ENCODE measurements around the gene TCP11. TPM values are rescaled to one million over a fixed set of nuclear protein-coding genes. Genes with fewer than 3 reads are reported as not detected.
"Not testable (repeated sequence)": the region's sequence is repeated elsewhere in the genome, so short reads cannot be mapped to it uniquely, and the experiment has no call there.

Gene TCP11
- total and polyA plus RNA-seq, 2 donors = 0.15 to 0.37 TPM

- H3K36me3 ChIP-seq (ENCODE audit: insufficient read depth) = no peaks in the 10 kb centered on the region
- H3K4me3 ChIP-seq (ENCODE audit: low read depth, low read length) = no peak overlapping the region
- 35% methylated on average over 8 of the region's 8 CpGs for WGBS
- DNase-seq (ENCODE audit: extremely low spot score) = no peak
- H3K4me1 ChIP-seq (ENCODE audit: insufficient read depth) = no peaks in the 10 kb centered on the region
- no peak overlapping the region for H3K27ac ChIP-seq (ENCODE audit: low read depth)
Observed at GRCh38 chr6:35148167-35148741, 7.1 kb upstream of the TCP11 start.

- 73% methylated on average over 3 of the region's 3 CpGs for WGBS
Observed at GRCh38 chr6:35147486-35147885, 6.3 kb upstream of the TCP11 start.

DNA sequence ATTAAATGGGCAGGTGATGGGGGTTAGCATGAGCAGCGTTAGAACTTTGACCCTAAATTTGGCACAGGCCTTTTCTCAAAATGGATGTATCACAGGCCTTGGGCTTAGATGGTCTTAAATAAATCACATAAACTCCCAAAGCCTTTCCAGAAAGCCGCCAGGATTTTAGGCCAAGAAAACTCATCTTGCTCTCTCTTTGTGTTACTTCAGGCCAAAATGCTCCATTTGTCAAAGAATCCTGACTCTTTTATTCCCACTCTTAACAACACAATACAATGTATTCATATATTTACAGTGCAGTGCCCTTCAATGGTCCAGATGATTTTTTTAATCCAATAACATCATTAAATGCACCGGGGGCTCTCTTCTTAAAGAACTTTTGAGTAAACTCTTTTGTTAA, 5.9 kb upstream of the TCP11 start:
- WGBS = 49% methylated on average over 3 of the region's 3 CpGs
- DNase-seq (ENCODE audit: extremely low spot score) = peak; percentile 69
- Histone ChIP-seq H3K27ac (ENCODE audit: low read depth) (no peak overlapping the region), H3K4me3 (ENCODE audit: low read depth, low read length) (no peak overlapping the region), H3K4me1 (ENCODE audit: insufficient read depth) (no peaks in the 10 kb centered on the region), H3K36me3 (ENCODE audit: insufficient read depth) (no peaks in the 10 kb centered on the region)

More at GRCh38 chr6:35147486-35147885, 6.3 kb upstream of the TCP11 start:
- no peaks in the 10 kb centered on the region for H3K36me3 ChIP-seq (ENCODE audit: insufficient read depth)
- H3K4me1 ChIP-seq (ENCODE audit: insufficient read depth) = no peaks in the 10 kb centered on the region
- no peak overlapping the region for H3K4me3 ChIP-seq (ENCODE audit: low read depth, low read length)
- no peak overlapping the region for H3K27ac ChIP-seq (ENCODE audit: low read depth)
- no peak for DNase-seq (ENCODE audit: extremely low spot score)

GRCh38 chr6:35146453-35146852, 5.3 kb upstream of the TCP11 start:
- WGBS = 57% methylated on average over 6 of the region's 6 CpGs
- no peak overlapping the region for H3K4me3 ChIP-seq (ENCODE audit: low read depth, low read length)
- DNase-seq (ENCODE audit: extremely low spot score) = no peak
- H3K36me3 ChIP-seq (ENCODE audit: insufficient read depth) = no peaks in the 10 kb centered on the region
- H3K27ac ChIP-seq (ENCODE audit: low read depth) = no peak overlapping the region
- no peaks in the 10 kb centered on the region for H3K4me1 ChIP-seq (ENCODE audit: insufficient read depth)

DNA sequence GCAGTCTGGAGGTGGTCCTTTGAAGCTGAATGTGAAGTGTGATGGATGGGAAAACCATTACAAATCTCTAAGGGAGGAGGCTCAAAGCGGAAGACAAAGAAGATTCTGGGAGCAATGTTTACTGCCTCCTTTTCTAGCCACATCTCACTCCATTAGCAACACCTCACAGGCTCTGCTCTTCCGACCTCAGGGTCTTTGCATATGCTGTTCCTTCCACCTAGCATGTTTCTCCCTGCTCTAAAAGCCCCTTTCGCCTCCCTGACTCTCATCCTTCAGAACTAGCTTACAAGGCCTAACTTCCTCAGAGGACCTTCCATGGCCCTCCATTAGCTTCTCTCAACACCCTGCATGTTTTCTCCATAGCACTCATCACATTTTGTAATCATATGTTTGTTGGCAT, 4.6 kb upstream of the TCP11 start:
- DNase-seq (ENCODE audit: extremely low spot score) = no peak
- WGBS = 95% methylated on average over 3 of the region's 3 CpGs
- peaks cover 3% of the 10 kb centered on the region for H3K4me1 ChIP-seq (ENCODE audit: insufficient read depth)
- H3K27ac ChIP-seq (ENCODE audit: low read depth) = no peak overlapping the region
- no peak overlapping the region for H3K4me3 ChIP-seq (ENCODE audit: low read depth, low read length)
- H3K36me3 ChIP-seq (ENCODE audit: insufficient read depth) = no peaks in the 10 kb centered on the region

- no peak for DNase-seq (ENCODE audit: extremely low spot score)
- no peak overlapping the region for H3K4me3 ChIP-seq (ENCODE audit: low read depth, low read length)
- whole genome bisulfite sequencing = 76% methylated on average over 5 of the region's 5 CpGs
- no peak overlapping the region for H3K27ac ChIP-seq (ENCODE audit: low read depth)
- H3K4me1 ChIP-seq (ENCODE audit: insufficient read depth) = peaks cover 3% of the 10 kb centered on the region
- no peaks in the 10 kb centered on the region for H3K36me3 ChIP-seq (ENCODE audit: insufficient read depth)
Observed at GRCh38 chr6:35142588-35143569, 1.7 kb upstream of the TCP11 start.

DNA sequence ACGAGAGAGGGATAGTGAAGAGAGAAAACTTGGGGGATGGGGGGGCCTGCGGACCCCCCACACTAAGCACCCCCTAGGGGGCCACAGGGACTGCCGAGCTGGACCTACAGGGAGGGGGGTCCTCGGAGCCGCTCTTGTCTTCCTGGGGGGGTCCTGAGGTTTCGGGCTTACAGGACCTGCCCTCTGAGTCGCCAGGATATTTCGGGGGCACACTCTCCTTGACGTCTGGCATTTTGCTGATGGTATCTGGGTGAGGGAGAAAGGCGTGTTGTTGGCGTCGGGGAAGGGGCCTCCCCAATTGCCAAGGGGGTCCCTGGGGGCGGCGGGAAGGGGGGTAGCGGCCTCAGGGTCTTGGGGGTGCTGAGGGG, 516 bp downstream of the TCP11 start:
- H3K4me1 ChIP-seq (ENCODE audit: insufficient read depth) = peaks cover 3% of the 10 kb centered on the region
- 62% methylated on average over 15 of the region's 15 CpGs for WGBS
- no peak for DNase-seq (ENCODE audit: extremely low spot score)
- no peak overlapping the region for H3K27ac ChIP-seq (ENCODE audit: low read depth)
- H3K4me3 ChIP-seq (ENCODE audit: low read depth, low read length) = peak overlapping the region; percentile 23
- H3K36me3 ChIP-seq (ENCODE audit: insufficient read depth) = no peaks in the 10 kb centered on the region

DNA sequence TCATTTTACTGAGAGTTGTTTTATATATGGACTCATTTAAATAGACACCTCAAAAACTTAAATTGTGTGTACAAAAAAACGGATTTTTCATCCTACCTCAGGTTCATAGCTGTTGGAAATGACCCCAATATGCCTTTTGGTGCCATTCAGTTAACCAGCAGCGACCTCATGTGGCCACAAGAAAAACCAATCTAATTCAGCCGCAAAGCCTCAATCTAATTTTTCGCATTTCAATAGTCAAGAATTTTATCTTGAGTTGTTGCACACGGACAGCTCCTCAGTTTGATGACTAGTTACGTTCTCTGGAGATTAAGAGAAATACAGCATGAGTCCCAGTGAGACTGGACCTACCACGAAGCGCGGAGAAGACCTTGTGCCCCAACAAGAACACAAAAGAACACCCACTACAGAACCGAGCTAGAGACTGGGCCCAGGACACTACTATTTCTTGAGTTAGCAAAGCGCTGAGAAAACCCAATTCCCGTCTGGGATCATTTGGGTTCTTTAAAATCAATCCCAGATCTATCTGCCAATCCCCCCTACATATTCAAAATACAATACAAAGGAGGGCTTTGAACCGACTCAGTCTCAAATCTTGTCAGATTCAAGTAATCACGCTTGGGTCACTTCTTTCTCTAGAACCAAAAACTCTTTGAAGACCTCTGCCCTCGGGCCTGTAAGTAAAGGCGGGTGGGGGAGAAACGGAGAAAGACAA, 1.1 kb downstream of the TCP11 start:
- Histone ChIP-seq H3K4me3 (ENCODE audit: low read depth, low read length) (no peak overlapping the region), H3K27ac (ENCODE audit: low read depth) (no peak overlapping the region), H3K36me3 (ENCODE audit: insufficient read depth) (no peaks in the 10 kb centered on the region), H3K4me1 (ENCODE audit: insufficient read depth) (peaks cover 3% of the 10 kb centered on the region)
- 39% methylated on average over 17 of the region's 17 CpGs for WGBS
- DNase-seq (ENCODE audit: extremely low spot score) = peak; percentile 48

DNA sequence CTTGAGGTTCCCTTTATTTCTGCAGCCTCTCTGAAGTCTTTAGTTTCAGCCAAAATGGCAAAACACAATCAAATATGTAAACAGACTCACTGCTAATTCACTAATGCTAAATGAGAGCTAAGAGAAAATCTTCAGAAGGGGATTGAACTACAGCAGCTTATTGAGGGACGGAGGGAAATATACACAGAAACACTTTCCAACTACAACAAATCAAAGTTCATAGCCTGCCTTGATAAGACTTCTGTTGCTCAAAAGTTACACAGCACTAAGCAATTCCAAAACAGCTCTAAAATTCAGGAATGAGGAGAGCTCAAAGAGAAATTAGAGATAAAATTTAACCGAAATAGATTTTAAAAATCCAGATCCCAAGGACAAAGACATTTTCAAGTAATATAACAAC, 1.7 kb downstream of the TCP11 start:
- H3K27ac ChIP-seq (ENCODE audit: low read depth) = no peak overlapping the region
- no peak for DNase-seq (ENCODE audit: extremely low spot score)
- H3K4me1 ChIP-seq (ENCODE audit: insufficient read depth) = peaks cover 3% of the 10 kb centered on the region
- no peak overlapping the region for H3K4me3 ChIP-seq (ENCODE audit: low read depth, low read length)
- no peaks in the 10 kb centered on the region for H3K36me3 ChIP-seq (ENCODE audit: insufficient read depth)
- WGBS = 39% methylated on average over 2 of the region's 2 CpGs

DNA sequence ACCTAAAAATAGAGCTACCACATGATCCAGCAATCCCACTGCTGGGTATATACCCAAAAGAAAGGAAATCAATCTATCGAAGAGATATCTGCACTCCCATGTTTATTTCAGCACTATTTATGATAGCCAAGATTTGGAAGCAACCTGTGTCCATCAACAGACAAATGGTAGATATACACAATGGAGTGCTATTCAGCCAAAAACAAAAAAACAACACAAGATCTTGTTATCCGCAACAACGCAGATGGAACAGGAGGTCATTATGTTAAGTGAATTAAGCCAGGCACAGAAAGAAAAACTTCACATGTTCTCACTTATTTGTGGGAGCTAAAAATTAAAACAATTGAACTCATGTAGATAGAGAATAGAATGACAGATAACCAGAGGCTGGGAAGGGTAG, 2.9 kb downstream of the TCP11 start:
- H3K27ac ChIP-seq (ENCODE audit: low read depth); H3K4me1 ChIP-seq (ENCODE audit: insufficient read depth); H3K36me3 ChIP-seq (ENCODE audit: insufficient read depth); H3K4me3 ChIP-seq (ENCODE audit: low read depth, low read length); DNase-seq (ENCODE audit: extremely low spot score): not testable (repeated sequence)
- WGBS = 74% methylated on average over 3 of the region's 3 CpGs

DNA sequence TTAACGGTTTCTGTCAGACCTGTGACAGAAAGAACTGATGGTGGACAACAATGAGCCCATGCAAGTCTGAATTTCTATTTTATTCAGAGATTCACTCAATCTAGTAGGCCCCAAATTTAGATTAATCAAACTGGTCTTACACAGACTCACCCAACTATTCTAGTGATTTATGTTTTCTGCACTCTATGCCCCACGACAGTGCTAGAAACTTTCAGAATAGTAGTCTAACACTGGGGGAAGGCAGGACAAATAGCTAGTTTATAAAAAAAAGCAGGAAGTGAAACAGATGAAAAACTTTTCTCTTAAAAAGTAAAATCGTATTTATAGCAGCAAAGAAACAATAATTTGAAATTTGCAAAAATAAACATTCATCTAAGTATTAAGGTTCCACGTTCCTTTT, 5.0 kb downstream of the TCP11 start:
- Histone ChIP-seq H3K4me3 (ENCODE audit: low read depth, low read length) (no peak overlapping the region), H3K27ac (ENCODE audit: low read depth) (no peak overlapping the region), H3K36me3 (ENCODE audit: insufficient read depth) (no peaks in the 10 kb centered on the region), H3K4me1 (ENCODE audit: insufficient read depth) (peaks cover 3% of the 10 kb centered on the region)
- WGBS = 58% methylated on average over 3 of the region's 4 CpGs
- DNase-seq (ENCODE audit: extremely low spot score) = no peak

GRCh38 chr6:35128496-35128895, 12.6 kb downstream of the TCP11 start:
- no peak for DNase-seq (ENCODE audit: extremely low spot score)
- H3K36me3 ChIP-seq (ENCODE audit: insufficient read depth) = no peaks in the 10 kb centered on the region
- H3K4me1 ChIP-seq (ENCODE audit: insufficient read depth) = no peaks in the 10 kb centered on the region
- H3K4me3 ChIP-seq (ENCODE audit: low read depth, low read length) = no peak overlapping the region
- no peak overlapping the region for H3K27ac ChIP-seq (ENCODE audit: low read depth)
- 73% methylated on average over 3 of the region's 3 CpGs for WGBS

GRCh38 chr6:35128042-35128441, 13.1 kb downstream of the TCP11 start:
- WGBS = 55% methylated on average over 4 of the region's 4 CpGs

GRCh38 chr6:35124356-35124755, 16.8 kb downstream of the TCP11 start:
- Histone ChIP-seq H3K4me3 (ENCODE audit: low read depth, low read length) (no peak overlapping the region), H3K36me3 (ENCODE audit: insufficient read depth) (no peaks in the 10 kb centered on the region)
- WGBS = 83% methylated on average over 1 of the region's 1 CpG

More at GRCh38 chr6:35128042-35128441, 13.1 kb downstream of the TCP11 start:
- H3K4me1 ChIP-seq (ENCODE audit: insufficient read depth) = no peaks in the 10 kb centered on the region
- H3K36me3 ChIP-seq (ENCODE audit: insufficient read depth) = no peaks in the 10 kb centered on the region
- no peak for DNase-seq (ENCODE audit: extremely low spot score)
- H3K27ac ChIP-seq (ENCODE audit: low read depth) = no peak overlapping the region
- no peak overlapping the region for H3K4me3 ChIP-seq (ENCODE audit: low read depth, low read length)

More at GRCh38 chr6:35124356-35124755, 16.8 kb downstream of the TCP11 start:
- DNase-seq (ENCODE audit: extremely low spot score) = no peak
- Histone ChIP-seq H3K27ac (ENCODE audit: low read depth) (no peak overlapping the region), H3K4me1 (ENCODE audit: insufficient read depth) (no peaks in the 10 kb centered on the region)
